SKM-1 treated with dmso at 0.1 percent for 144 hours (cell line): ENCODE measurements around the gene DDRGK1.
"Not testable (repeated sequence)": the region's sequence is repeated elsewhere in the genome, so short reads cannot be mapped to it uniquely, and the experiment has no call there.

Experiments used
- DNase-seq: peaks from one replicate; lab custom pipeline; 2025; ENCODE audit not compliant: unreplicated experiment; lab: John Stamatoyannopoulos, UW

DDRGK1 gene

GRCh38 chr20:3218307-3218988 is 14.0 kb upstream of the DDRGK1 start:
- DNase-seq: no peak

GRCh38 chr20:3215359-3215917 is 11.0 kb upstream of the DDRGK1 start:
- not testable (repeated sequence) for DNase-seq

DNA sequence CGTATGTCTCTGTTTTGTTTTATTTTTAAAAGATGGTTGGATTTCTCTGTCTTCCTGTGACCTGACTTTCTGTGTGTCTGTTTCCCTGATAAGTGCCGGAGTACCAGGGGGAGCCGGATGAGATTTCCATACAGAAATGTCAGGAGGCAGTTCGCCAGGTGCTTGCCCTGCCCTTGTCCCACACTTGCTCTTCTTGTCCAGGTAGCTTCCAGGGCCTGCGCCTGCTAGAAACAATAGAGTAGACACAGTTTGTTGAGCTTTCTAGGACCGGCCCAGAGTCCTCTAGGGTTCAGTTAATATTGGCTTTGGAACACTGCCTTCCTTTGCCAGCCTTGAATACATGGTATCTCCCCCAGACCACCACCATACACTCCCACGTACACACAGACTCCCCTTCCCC is 8.7 kb upstream of the DDRGK1 start:
- DNase-seq: no peak

DNA sequence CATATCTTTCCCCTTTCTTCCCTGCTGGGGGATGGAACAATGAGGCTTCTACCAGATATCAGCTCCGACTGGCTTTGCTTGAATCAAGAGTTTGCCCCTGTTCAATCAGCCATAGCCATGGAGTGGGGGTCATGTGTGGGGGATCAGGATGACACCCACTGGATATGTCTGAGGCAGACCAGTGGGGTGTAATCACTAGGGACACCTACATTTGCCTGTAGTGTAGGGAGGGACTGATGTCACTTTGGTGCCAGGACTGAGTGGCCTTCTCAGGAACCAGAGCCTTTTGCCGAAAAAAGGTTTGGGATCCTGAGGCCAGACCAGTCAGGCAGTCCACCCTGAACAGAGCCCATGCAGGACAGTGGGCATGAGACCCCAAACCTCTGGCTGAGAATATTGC is 5.9 kb upstream of the DDRGK1 start:
- DNase-seq: no peak

- DNase-seq: no peak
These were observed 5.5 kb upstream of the DDRGK1 start for GRCh38 chr20:3209946-3210317.

DNA sequence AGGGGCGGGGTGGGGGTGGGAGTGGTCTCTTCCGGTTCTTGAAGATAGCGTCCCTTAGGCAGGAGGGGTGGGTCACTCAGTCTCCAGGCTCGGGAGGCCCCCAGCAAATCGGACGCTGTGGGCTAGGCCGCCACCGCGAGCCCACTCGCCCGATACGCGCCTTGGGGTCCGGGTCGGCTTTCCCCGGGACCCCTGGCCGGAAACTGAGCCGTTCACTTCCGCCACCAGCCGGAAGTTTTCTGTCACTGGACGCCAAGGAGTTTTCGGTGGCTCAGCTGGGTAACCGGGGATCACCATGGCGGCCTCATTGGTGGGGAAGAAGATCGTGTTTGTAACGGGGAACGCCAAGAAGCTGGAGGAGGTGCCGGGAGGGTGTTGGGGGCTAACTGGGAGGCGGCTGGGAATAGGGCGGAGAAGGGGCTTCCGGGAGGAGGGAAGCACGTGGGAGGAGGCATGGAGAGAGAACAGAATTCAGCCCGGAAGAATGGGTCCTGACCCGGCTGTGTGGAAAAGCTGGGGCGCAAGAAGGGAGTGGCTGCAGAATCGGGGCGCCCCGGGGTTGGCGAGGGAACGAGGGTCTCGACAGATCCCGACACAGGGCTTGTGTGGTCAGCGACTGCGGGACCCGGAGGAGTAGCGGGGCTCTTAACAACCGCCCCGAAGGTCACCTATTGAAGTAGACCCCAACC is 4.9 kb upstream of the DDRGK1 start, which contains the start of gene ITPA:
Gene ITPA (plus strand): TSS at position 242 of the 689 bp plus-strand sequence. CDS start 54 bp downstream, at position 296.
- peak; percentile 27 for DNase-seq

- no peak for DNase-seq
These were observed 4.3 kb upstream of the DDRGK1 start for GRCh38 chr20:3208786-3209256.

GRCh38 chr20:3203315-3204123 is 963 bp downstream of the DDRGK1 start:
- DNase-seq: no peak

DNA sequence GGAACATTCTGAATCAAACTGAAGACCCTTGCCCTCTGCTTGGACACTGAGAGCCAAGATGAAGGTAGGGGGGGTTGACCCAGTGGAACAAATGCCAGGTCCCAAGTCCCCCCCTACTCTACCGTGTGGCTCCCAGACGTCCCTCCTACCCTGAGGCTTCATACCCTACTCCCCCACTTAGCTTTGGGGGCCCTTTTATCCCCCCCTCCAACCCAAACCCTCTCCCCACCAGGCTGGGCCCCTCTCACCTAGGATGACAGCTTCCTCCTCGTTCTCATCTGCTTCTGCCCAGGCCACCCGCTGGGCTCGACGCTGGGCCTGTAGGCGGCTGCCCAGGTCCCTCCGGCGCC is 1.5 kb downstream of the DDRGK1 start:
- no peak for DNase-seq

GRCh38 chr20:3199976-3200755 is 4.3 kb downstream of the DDRGK1 start:
- DNase-seq: no peak

DNA sequence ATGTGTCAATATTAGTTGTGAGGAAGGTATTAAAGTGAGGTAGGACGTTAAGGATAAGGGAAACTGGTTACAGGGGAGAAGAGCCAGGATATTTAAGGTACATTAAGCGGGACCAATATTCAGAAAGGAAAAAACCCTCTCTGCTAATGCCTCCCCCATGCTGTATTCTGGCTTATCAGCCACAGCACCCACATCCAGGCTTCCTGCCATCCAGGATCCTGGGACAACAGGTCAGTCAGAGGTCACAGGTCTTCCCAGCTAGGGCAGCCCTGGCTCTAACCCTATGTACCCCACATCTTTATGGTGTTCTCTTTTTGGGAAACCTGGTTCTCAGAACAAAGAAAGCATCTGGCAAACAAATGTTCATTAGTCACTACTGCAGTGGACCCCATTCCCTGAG is 5.3 kb downstream of the DDRGK1 start:
- no peak for DNase-seq

DNA sequence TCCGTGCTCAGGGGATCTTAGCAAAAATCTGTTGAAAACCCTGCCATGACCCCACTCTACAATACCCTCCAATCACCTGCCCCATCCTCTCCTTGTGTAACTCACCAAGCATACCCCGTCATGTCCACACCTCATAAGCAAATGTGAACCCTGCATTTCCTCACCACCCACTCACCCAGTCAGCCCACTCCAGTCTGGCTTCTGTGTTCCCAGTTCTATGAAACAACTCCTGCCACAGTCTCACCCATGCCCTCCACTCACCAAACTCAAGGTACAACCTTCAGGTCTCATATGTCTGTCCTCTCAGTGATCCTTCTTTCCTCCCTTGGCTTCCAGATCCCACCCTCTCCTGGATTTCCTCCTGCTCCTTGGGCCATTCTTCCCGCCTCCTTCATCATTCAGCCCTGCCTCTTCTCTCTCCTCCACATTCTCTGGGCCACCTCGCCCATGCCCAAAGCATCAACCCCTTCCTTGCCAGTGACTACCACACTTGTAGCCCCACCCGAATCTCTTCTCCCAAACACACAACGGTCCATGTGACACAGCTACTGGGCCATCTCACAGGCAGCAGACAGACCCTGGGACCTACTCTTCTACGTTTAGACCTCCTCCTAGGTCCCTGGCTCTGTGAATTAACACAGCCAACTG is 8.8 kb downstream of the DDRGK1 start:
- no peak for DNase-seq

DNA sequence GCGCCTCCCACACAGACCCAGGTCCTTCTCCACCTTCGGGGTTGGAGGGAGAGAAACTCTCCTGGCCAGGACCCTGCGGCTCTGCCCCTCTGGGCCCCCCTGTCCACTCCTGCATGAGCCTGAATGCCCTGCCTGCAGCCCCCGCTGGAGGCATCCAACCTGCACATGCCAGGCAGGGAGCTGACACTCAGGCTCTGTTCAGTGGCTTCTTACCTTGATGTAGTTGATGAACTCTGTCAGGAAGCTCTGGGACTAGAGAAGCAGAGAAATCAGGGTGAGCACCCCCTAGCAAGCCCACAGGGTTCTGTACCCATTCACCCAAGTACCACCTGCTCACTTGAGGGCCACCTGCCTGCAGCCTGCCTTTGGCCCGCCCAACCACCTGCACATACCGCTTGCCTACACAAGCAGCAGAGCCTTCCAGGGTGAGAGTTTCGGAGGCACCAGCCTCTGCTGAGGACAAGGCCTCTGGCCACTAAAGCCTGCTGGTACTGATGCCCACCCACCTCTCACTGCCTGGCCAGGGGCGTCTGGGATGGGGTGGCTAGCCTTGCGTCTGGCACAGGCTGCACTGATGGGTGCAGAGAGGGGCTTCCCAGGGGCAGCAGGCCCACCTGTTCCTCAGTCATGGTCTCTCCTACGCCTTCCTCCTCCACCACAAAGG is 9.7 kb downstream of the DDRGK1 start:
- DNase-seq: no peak

DNA sequence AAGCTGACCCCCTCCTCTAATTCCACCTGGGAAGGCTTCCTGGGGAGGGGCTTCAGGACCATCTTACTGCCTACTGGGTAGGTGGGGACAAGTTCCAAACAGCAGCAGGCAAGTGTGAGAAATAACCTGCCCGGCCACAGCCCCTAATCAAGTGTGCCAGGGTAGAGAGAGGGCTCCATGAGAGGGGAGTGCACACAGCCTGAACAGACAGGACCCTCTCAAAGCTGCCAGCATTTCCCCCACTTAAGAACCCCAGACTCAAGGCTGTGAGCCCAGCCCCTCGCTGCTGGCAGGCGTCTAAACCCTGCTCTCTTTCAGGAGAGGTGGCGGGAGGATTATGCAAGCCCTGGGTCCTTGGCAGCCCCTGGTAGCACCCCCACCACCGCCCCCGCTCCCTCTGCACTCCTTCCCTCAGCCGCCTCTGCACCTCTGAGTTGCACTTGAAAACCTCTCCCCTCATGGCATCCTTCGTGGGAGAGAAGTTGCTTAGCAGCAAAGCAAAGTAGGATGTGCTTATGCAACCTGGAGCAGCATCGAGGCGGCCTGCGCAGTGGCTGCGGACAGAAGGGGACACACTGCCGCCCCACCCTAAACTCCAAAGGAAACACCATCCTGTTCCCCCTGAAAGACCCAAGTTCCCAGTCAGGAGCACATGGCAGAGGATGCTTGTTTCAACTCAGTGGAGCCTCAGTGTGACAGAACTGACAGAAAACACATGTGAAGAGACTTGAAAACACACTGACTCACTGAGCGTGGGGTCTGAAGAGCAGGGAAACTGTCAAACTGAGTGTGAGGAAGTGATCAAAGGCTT is 10.5 kb downstream of the DDRGK1 start:
- DNase-seq: no peak

DNA sequence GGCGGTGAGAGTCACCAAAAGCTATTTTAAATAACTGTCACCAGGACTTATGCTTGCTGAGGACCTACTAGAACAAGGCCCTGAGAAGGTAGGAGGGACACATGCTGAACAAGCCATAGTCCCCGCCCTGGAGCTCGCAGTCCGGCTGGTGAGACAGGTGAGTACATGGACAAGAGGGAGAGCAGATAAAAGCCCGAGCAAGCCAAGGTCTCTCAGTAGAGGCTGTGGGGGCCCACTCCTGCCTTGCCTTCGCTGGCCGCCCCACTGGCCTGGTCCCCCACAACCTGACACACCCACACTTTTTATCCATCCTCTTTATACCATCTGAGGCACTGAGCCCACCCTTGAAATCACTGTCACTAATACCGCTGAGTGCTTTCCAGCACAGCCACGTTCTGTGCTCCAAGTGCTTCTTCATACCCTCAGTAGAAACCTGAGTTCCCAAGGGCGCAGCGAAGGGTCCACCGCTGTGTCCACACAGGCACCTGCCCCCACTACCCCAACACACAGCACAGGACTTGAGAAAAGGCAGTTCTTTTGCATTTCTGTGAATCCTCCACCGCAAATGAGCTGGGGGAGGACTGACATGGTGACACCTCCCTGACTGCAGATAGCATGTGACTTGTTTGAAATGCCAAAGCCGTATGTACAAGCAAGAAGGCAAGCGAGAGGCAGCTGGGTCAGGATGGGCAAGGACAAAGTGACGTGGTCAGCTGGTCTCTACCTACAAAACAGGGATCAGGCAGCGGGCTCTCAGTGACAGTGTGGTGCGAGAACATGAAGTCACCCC is 12.1 kb downstream of the DDRGK1 start:
- DNase-seq: no peak

- no peak for DNase-seq
These were observed 13.8 kb downstream of the DDRGK1 start for GRCh38 chr20:3190681-3191111.

DNA sequence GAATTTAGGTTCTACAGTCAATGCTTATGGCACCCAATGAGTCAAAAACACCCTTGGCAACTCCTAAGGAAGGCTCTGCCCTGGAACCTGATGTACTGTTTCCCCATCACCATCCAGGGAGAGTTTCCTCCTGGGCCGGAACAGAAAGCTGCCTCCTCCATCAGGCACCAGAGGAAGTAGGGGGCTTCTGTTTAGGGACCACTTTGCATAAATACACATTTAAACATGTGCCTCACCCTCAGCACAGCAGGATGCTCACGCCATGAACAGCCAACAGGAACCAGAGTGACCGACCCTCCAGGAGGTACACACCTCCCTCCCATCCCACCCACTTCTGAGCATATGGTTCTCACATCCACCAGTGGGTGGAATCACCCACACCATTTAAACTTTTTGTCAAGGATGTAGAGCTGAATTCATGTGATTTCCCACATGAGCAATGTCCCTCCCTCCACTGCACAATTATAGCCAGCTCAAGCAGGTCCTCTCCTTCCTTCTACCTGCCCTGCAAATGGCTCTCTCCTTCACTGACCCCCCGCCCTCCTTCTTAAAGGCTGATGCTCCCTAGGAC is 14.8 kb downstream of the DDRGK1 start:
- no peak for DNase-seq
